PC-9 (cell line): Measurements from ENCODE around the gene HSPA8. TPM values are rescaled to one million over a fixed set of nuclear protein-coding genes. Genes with fewer than 3 reads are reported as not detected.

Experiments
- BruUV-seq: library from RNA; stranded (reverse); fragments of 400-500 nt; replicated peaks from 2 replicates; lab custom pipeline; 2021; lab: Mats Ljungman, UMichigan
- CTCF ChIA-PET: fragments of 300-600 bp; sonication (Branson Sonifier 250); formaldehyde crosslinking; loops from one replicate; lab custom pipeline; 2022; ENCODE audit warnings: antibody characterized with exemption; lab: Charles Lee
- POLR2A ChIA-PET: fragments of 300-600 bp; sonication (Branson Sonifier 250); formaldehyde crosslinking; loops from one replicate; lab custom pipeline; 2022; ENCODE audit warnings: antibody characterized with exemption; ENCODE audit not compliant: unreplicated experiment; lab: Charles Lee
- DNase-seq, 2 experiments: peaks; one replicate each; pipeline versions ENCODE4 v3.0.0 to v3.0.0-alpha.2; 2015 to 2022; ENCODE audit warnings: mixed read lengths in 1 of 2
- H2AFZ ChIP-seq: fragments of 200-600 bp; sonication (generic); 2 replicates; pipeline ENCODE4 v1.8.1; 2017; ENCODE audit warnings: antibody characterized with exemption
- H3F3A ChIP-seq: fragments of 200-600 bp; sonication (generic); 2 replicates; pipeline ENCODE4 v1.8.1; 2017; ENCODE audit warnings: antibody characterized with exemption, mild to moderate bottlenecking, low read depth; ENCODE audit not compliant: insufficient read depth
- H3K27ac ChIP-seq: fragments of 200-600 bp; sonication (generic); 2 replicates; pipeline ENCODE4 v1.6.1; 2016; ENCODE audit warnings: mixed run types
- H3K27me3 ChIP-seq: fragments of 200-600 bp; sonication (generic); 2 replicates; pipeline ENCODE4 v1.6.1; 2016; ENCODE audit warnings: low read depth, mixed run types; ENCODE audit not compliant: insufficient read depth
- H3K36me3 ChIP-seq: fragments of 200-600 bp; sonication (generic); 2 replicates; pipeline ENCODE4 v1.6.1; 2016; ENCODE audit warnings: low read depth, mixed run types
- H3K4me1 ChIP-seq: fragments of 200-600 bp; sonication (generic); replicated peaks from 2 replicates; pipeline ENCODE4 v1.6.1; 2016; ENCODE audit warnings: mixed run types; ENCODE audit not compliant: insufficient read depth
- H3K4me2 ChIP-seq: fragments of 200-600 bp; sonication (generic); 2 replicates; pipeline ENCODE4 v1.6.1; 2017; ENCODE audit warnings: mixed run types
- H3K4me3 ChIP-seq: fragments of 200-600 bp; sonication (generic); 2 replicates; pipeline ENCODE4 v1.6.1; 2016; ENCODE audit warnings: mixed run types
- H3K79me2 ChIP-seq: fragments of 200-600 bp; sonication (generic); 2 replicates; pipeline ENCODE4 v1.6.1; 2017; ENCODE audit warnings: low read depth, mixed run types
- H3K9me2 ChIP-seq: fragments of 200-600 bp; sonication (generic); 2 replicates; pipeline ENCODE4 v1.8.1; 2017; ENCODE audit warnings: mild to moderate bottlenecking; ENCODE audit not compliant: insufficient read depth
- H3K9me3 ChIP-seq: fragments of 200-600 bp; sonication (generic); 2 replicates; pipeline ENCODE4 v1.8.1; 2016; ENCODE audit warnings: low read depth; ENCODE audit not compliant: insufficient read depth
- H4K20me1 ChIP-seq: fragments of 200-600 bp; sonication (generic); 2 replicates; pipeline ENCODE4 v1.8.1; 2017; ENCODE audit not compliant: insufficient read depth
- EZH2 ChIP-seq: fragments of 200-600 bp; sonication (generic); IDR thresholded peaks from 2 replicates; pipeline ENCODE4 v1.8.0; 2017; ENCODE audit warnings: antibody characterized with exemption, low read depth
- intact Hi-C: fragments of 100-400 bp; cut with micrococcal nuclease; formaldehyde crosslinking; loops from one replicate; pipeline ENCODE4 v1.10.0; 2022; ENCODE audit not compliant: unreplicated experiment
- total RNA-seq: library from RNA; stranded (reverse); gene quantifications from 2 replicates; pipeline ENCODE4 v1.2.3, GENCODE V29; 2021
- TF ChIP-seq, protein P1 (sequence below): fragments of 200-600 bp; sonication (generic); conservative IDR thresholded peaks from 2 replicates; pipeline ENCODE4 v1.6.1; 2017; ENCODE audit warnings: mixed run types, antibody characterized with exemption, mild to moderate bottlenecking, moderate library complexity

HSPA8 gene
- total RNA-seq, 1 experiment from 2014 or later = 1,103 TPM

DNA sequence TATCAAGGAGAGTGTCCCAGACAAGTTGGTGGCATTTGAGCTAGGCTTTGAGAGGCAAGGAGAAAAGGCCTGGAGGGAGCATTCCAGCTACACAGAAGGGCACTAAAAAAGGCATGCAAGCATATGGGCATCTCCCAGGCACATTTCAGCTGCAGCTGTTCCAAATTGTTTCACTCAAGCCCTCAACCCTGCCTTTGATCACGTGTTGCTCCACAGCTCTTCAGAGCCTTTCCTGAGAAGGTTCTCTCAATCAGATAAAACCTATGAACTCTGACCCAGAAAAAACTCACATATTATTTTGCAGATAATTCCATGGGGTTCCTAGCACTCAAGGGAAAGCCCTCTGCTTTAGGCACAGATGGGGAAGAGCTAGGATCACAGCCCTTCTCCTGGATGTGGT lies 24.4 kb upstream of the HSPA8 start:
- no peak overlapping the region for H3K27ac ChIP-seq
- no peaks in the 10 kb centered on the region for H3K9me3 ChIP-seq
- no peak overlapping the region for H3K4me3 ChIP-seq
- H4K20me1 ChIP-seq = no peaks in the 10 kb centered on the region
- no peaks in the 10 kb centered on the region for H3K9me2 ChIP-seq
- no peaks in the 10 kb centered on the region for H3K27me3 ChIP-seq
- ChIA-PET CTCF (interaction anchor here (0.5 to 1.6 kb wide), 3 partner anchors 161 to 176 kb away, joined by 3 to 7 read pairs (median 6); no protein-coding TSS in a partner anchor), POLR2A (interaction anchor here (0.8 kb wide), 1 partner anchor 167 kb away, joined by 3 read pairs; no protein-coding TSS in a partner anchor)
- no peak overlapping the region for H3K4me2 ChIP-seq
- intact Hi-C loops = no loop called here
- TF ChIP-seq EZH2 = no peak
- TF ChIP-seq, protein P1, sequence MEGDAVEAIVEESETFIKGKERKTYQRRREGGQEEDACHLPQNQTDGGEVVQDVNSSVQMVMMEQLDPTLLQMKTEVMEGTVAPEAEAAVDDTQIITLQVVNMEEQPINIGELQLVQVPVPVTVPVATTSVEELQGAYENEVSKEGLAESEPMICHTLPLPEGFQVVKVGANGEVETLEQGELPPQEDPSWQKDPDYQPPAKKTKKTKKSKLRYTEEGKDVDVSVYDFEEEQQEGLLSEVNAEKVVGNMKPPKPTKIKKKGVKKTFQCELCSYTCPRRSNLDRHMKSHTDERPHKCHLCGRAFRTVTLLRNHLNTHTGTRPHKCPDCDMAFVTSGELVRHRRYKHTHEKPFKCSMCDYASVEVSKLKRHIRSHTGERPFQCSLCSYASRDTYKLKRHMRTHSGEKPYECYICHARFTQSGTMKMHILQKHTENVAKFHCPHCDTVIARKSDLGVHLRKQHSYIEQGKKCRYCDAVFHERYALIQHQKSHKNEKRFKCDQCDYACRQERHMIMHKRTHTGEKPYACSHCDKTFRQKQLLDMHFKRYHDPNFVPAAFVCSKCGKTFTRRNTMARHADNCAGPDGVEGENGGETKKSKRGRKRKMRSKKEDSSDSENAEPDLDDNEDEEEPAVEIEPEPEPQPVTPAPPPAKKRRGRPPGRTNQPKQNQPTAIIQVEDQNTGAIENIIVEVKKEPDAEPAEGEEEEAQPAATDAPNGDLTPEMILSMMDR = no peak
- no peak for DNase-seq
- H2AFZ ChIP-seq = no peak overlapping the region
- H3K79me2 ChIP-seq = no peaks in the 10 kb centered on the region
- peaks cover 28% of the 10 kb centered on the region for H3F3A ChIP-seq
- peaks cover 11% of the 10 kb centered on the region; the same call in 1 of the 2 replicates for H3K36me3 ChIP-seq
- BruUV-seq = no TSS peak
- peaks cover 22% of the 10 kb centered on the region for H3K4me1 ChIP-seq

DNA sequence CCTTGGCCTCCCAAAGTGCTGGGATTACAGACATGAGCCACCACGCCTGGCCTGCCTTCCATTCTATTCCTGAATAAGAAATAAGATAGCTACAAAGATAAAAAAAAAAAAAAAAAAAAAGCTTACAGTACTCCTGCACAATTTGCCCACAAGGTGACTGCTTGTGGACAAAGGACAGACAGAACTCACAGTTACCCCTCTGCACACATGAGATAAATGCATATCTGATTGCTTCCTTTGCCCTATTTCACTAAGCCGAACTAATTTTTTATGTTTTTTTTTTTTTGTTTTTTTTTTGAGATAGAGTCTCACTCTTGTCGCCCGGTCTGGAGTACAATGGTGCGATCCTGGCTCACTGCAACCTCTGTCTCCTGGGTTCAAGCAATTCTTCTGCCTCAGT lies 23.6 kb upstream of the HSPA8 start:
- no peak for TF ChIP-seq EZH2
- TF ChIP-seq, protein P1 = no peak
- intact Hi-C loops = no loop called here

DNA sequence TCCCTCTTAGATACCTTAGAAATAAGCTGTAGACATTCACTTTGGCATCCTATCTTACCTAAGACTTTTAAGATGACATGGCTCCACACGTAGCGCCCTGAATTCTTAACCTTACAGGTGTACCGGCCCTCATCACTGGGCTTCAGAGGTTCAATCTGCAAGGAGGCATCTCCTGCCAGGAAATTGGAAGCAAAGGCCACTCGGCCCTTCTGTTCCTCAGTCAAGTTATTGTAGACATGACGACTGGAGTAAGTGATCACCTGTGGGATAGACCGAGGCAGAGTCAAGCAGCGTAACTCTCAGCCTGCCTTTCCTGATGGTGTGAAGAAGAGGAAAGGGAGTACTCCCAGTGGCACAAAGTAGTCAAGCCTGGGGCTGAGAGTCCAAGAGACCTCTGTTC lies 22.5 kb upstream of the HSPA8 start:
- H3K4me1 ChIP-seq = peaks cover 22% of the 10 kb centered on the region
- peaks cover 11% of the 10 kb centered on the region; the same call in 1 of the 2 replicates for H3K36me3 ChIP-seq
- BruUV-seq = no TSS peak
- CTCF ChIA-PET = interaction anchor here (0.6 kb wide), 1 partner anchor 22 kb away, joined by 3 read pairs; the partner anchor contains the start of gene HSPA8
- no peaks in the 10 kb centered on the region for H4K20me1 ChIP-seq
- H2AFZ ChIP-seq = no peak overlapping the region
- H3K27me3 ChIP-seq = no peaks in the 10 kb centered on the region
- POLR2A ChIA-PET = no interaction called here
- TF ChIP-seq, protein P1 = no peak
- no peak for TF ChIP-seq EZH2
- intact Hi-C loops = no loop called here
- no peaks in the 10 kb centered on the region for H3K9me2 ChIP-seq
- H3K27ac ChIP-seq = no peak overlapping the region
- H3K9me3 ChIP-seq = no peaks in the 10 kb centered on the region
- H3F3A ChIP-seq = peaks cover 25% of the 10 kb centered on the region
- H3K79me2 ChIP-seq = no peaks in the 10 kb centered on the region
- DNase-seq = no peak
- 0 out of 2 replicates have a peak overlapping the region, but pooled peaks have one; percentile 40 for H3K4me2 ChIP-seq
- H3K4me3 ChIP-seq = no peak overlapping the region

More for the DNA sequence above, 23.6 kb upstream of the HSPA8 start:
- no TSS peak for BruUV-seq
- Histone ChIP-seq H3K4me2 (no peak overlapping the region), H3K79me2 (no peaks in the 10 kb centered on the region), H3K9me3 (no peaks in the 10 kb centered on the region), H2AFZ (no peak overlapping the region), H3K9me2 (no peaks in the 10 kb centered on the region), H4K20me1 (no peaks in the 10 kb centered on the region), H3K4me1 (peaks cover 22% of the 10 kb centered on the region), H3K27ac (no peak overlapping the region), H3K4me3 (no peak overlapping the region), H3F3A (peaks cover 26% of the 10 kb centered on the region), H3K27me3 (no peaks in the 10 kb centered on the region), H3K36me3 (peaks cover 11% of the 10 kb centered on the region; the same call in 1 of the 2 replicates)
- DNase-seq = no peak
- CTCF ChIA-PET = interaction anchor here (0.6 to 0.7 kb wide), 2 partner anchors 229 to 1667 kb away, joined by 5 to 13 read pairs; no protein-coding TSS in a partner anchor
- POLR2A ChIA-PET = interaction anchor here (0.6 kb wide), 1 partner anchor 124 kb away, joined by 17 read pairs; no protein-coding TSS in a partner anchor
